Choroid plexus epithelial cell (primary cell): Measurements from ENCODE around the gene ROBO3.

Source experiments
- DNase-seq: peaks from one replicate; pipeline ENCODE4 v3.0.0-alpha.2; 2010; ENCODE audit warnings: low read depth
- H3K4me3 ChIP-seq: 2 replicates; pipeline ENCODE4 v1.5.1; 2011; ENCODE audit warnings: low read depth, mild to moderate bottlenecking, control low read depth, low read length, moderate library complexity
- CTCF ChIP-seq: conservative IDR thresholded peaks from 2 replicates; pipeline ENCODE4 v1.5.1; 2011; ENCODE audit warnings: low read depth, mild to moderate bottlenecking, control low read depth, inconsistent platforms, low read length, moderate library complexity

Gene ROBO3

GRCh38 chr11:124875943-124876817, 10.9 kb downstream of the ROBO3 start:
- peak; percentile 68 for TF ChIP-seq CTCF
- DNase-seq: peak; percentile 97

GRCh38 chr11:124876818-124877630, 11.8 kb downstream of the ROBO3 start:
- no peak for TF ChIP-seq CTCF
- no peak for DNase-seq
- H3K4me3 ChIP-seq: peak overlapping the region; percentile 76

More at GRCh38 chr11:124875943-124876817, 10.9 kb downstream of the ROBO3 start:
- H3K4me3 ChIP-seq: peak overlapping the region; percentile 76

GRCh38 chr11:124877631-124877909, 12.3 kb downstream of the ROBO3 start:
- peak overlapping the region; percentile 76 for H3K4me3 ChIP-seq
- no peak for DNase-seq

GRCh38 chr11:124877910-124878758, 12.9 kb downstream of the ROBO3 start:
- no peak overlapping the region for H3K4me3 ChIP-seq
- no peak for DNase-seq
- TF ChIP-seq CTCF: no peak

More at GRCh38 chr11:124877631-124877909, 12.3 kb downstream of the ROBO3 start:
- TF ChIP-seq CTCF: no peak

GRCh38 chr11:124878759-124879492, 13.7 kb downstream of the ROBO3 start:
- TF ChIP-seq CTCF: no peak
- DNase-seq: no peak
- H3K4me3 ChIP-seq: no peak overlapping the region

- TF ChIP-seq CTCF: no peak
- no peak for DNase-seq
- no peak overlapping the region for H3K4me3 ChIP-seq
These were observed 14.5 kb downstream of the ROBO3 start for GRCh38 chr11:124879493-124880289.
